Testis (tissue), 3 donors: ENCODE measurements around the gene PRKX. TPM values are rescaled to one million over a fixed set of nuclear protein-coding genes. Genes with fewer than 3 reads are reported as not detected.
"Not testable (repeated sequence)": the region's sequence is repeated elsewhere in the genome, so short reads cannot be mapped to it uniquely, and the experiment has no call there.

ENCODE experiments used
- DNase-seq: peaks from one replicate; pipeline ENCODE4 v3.0.0-alpha.2; 2019
- H3K27ac ChIP-seq, 2 donors: fragments of 200-600 bp; sonication (generic); one replicate each; pipeline ENCODE4 v1.5.1; 2019
- H3K27me3 ChIP-seq: fragments of 200-600 bp; sonication (generic); one replicate; pipeline ENCODE4 v1.5.1; 2019
- H3K36me3 ChIP-seq: fragments of 200-600 bp; sonication (generic); one replicate; pipeline ENCODE4 v1.5.1; 2017; ENCODE audit warnings: low read depth; ENCODE audit errors: missing control alignments
- H3K4me1 ChIP-seq: fragments of 200-600 bp; sonication (generic); one replicate; pipeline ENCODE4 v1.5.1; 2019
- H3K4me3 ChIP-seq, 2 donors: fragments of 200-600 bp; sonication (generic); one replicate each; pipeline ENCODE4 v1.5.1; 2017 to 2019
- H3K9me3 ChIP-seq: fragments of 200-600 bp; sonication (generic); one replicate; pipeline ENCODE4 v1.5.1; 2017
- POLR2A ChIP-seq: fragments of 450-650 bp; IDR thresholded peaks from one replicate; pipeline ENCODE4 v1.6.1; 2017; ENCODE audit warnings: antibody characterized with exemption, mild to moderate bottlenecking, moderate library complexity
- WGBS, 2 donors: methylation state at CpG; one replicate each; pipeline ENCODE4 v1.1.5; 2018; 5-methylcytosine and 5-hydroxymethylcytosine counted together
- intact Hi-C: fragments of 100-400 bp; cut with DNase I; formaldehyde crosslinking; loops from one replicate; pipeline ENCODE4 v1.15.1; 2023; ENCODE audit warnings: low total_unique reads
- polyA plus RNA-seq: library from polyadenylated mRNA; stranded (reverse); fragments of 350-450 nt; fragmentation: Illumina TruSeq; extraction: RNeasy Lipid Tissue Mini Kit (QIAGEN cat#74804); gene quantifications from one replicate; pipeline ENCODE4 v1.2.3, GENCODE V29; 2014; ENCODE audit warnings: low read depth, low replicate concordance; ENCODE audit not compliant: insufficient read depth
- total RNA-seq, 2 donors: library from RNA; depleted of rRNA; stranded (reverse); fragments of >200 nt; gene quantifications; one replicate each; pipeline ENCODE4 v1.2.3, GENCODE V29; 2016
- TF ChIP-seq, protein P1 (sequence below), 3 experiments: fragments of 450-650 bp in 2 of 3; fragments of 200-600 bp in 1 of 3; sonication (generic) in 1 of 3; IDR thresholded peaks; one replicate each; pipeline ENCODE4 v1.5.1; 2016 to 2019; ENCODE audit warnings: antibody characterized with exemption in 3 of 3, mild to moderate bottlenecking in 2 of 3, moderate library complexity in 1 of 3

Gene PRKX
- total and polyA plus RNA-seq, 3 donors from 2014 or later, result 19.2 to 40.1 (median 39.9) TPM

DNA sequence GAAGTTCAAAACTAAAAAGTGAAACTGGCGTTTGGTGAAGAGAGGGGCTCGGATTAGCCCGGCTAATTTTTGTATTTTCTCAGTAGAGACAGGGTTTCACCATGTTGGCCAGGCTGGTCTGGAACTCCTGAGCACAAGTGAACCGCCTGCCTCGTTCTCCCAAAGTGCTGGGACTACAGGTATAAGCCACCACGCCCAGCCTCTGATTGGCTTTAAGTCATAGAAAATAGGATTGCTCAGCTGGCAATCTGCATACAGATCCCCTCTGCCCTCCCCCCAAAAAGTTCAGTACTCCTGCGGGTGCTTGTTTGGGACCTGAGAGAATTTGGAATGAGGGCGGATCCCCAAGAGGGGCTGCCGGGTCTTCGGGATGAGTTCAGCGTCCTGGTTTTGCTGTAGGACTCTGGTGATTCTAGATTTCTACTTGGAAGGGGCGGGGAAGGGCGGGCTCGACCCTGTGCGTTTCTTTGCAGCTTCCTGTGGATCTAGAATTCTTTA, 537 bp upstream of the PRKX start:
- peak; percentile 30 for DNase-seq

DNA sequence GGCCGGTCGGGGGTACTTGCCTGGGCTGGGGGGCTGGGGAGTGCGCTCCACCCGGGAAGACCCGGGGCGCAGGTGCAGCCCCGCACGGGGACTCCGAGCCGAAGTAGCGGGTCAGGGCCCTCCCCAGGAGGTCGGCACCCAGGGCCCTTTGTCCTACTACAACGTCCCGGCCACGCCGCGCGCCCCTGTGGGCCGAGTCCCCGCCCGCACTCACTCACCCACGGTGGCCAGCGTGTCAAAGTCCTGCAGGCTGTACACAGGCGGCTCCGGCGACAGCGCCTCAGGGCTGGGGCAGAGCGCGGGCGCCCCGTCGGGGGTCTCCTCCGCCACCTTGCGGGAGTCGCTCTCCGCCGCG, 602 bp downstream of the PRKX start:
- no peaks in the 10 kb centered on the region for H3K27me3 ChIP-seq
- no peaks in the 10 kb centered on the region for H3K9me3 ChIP-seq
- H3K36me3 ChIP-seq, result no peaks in the 10 kb centered on the region
- 0% methylated on average over 5 of the region's 38 CpGs; no CpG with 5 or more reads in 1 of the 2 donors for WGBS, 2 donors
- H3K4me3 ChIP-seq, result peak overlapping the region; percentile 66 to 74
- no peak for DNase-seq
- H3K4me1 ChIP-seq, result no peaks in the 10 kb centered on the region
- H3K27ac ChIP-seq, result peak overlapping the region; percentile 77 to 82
- intact Hi-C loops, result no loop called here
- TF ChIP-seq, protein P1, sequence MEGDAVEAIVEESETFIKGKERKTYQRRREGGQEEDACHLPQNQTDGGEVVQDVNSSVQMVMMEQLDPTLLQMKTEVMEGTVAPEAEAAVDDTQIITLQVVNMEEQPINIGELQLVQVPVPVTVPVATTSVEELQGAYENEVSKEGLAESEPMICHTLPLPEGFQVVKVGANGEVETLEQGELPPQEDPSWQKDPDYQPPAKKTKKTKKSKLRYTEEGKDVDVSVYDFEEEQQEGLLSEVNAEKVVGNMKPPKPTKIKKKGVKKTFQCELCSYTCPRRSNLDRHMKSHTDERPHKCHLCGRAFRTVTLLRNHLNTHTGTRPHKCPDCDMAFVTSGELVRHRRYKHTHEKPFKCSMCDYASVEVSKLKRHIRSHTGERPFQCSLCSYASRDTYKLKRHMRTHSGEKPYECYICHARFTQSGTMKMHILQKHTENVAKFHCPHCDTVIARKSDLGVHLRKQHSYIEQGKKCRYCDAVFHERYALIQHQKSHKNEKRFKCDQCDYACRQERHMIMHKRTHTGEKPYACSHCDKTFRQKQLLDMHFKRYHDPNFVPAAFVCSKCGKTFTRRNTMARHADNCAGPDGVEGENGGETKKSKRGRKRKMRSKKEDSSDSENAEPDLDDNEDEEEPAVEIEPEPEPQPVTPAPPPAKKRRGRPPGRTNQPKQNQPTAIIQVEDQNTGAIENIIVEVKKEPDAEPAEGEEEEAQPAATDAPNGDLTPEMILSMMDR (IDR thresholded peaks at IDR 0.05), result no peak
- no peak for TF ChIP-seq POLR2A

More for the DNA sequence above, 537 bp upstream of the PRKX start:
- no peak for TF ChIP-seq POLR2A
- TF ChIP-seq, protein P1 (IDR thresholded peaks at IDR 0.05), result no peak
- H3K9me3 ChIP-seq, result no peaks in the 10 kb centered on the region
- peak overlapping the region; percentile 63 to 82 for H3K27ac ChIP-seq
- no peaks in the 10 kb centered on the region for H3K27me3 ChIP-seq
- H3K4me1 ChIP-seq, result no peaks in the 10 kb centered on the region
- no peaks in the 10 kb centered on the region for H3K36me3 ChIP-seq
- intact Hi-C loops, result no loop called here
- 0 to 7% methylated on average over 4 to 15 of the region's 15 CpGs for WGBS, 2 donors
- peak overlapping the region; percentile 60 to 66 for H3K4me3 ChIP-seq

DNA sequence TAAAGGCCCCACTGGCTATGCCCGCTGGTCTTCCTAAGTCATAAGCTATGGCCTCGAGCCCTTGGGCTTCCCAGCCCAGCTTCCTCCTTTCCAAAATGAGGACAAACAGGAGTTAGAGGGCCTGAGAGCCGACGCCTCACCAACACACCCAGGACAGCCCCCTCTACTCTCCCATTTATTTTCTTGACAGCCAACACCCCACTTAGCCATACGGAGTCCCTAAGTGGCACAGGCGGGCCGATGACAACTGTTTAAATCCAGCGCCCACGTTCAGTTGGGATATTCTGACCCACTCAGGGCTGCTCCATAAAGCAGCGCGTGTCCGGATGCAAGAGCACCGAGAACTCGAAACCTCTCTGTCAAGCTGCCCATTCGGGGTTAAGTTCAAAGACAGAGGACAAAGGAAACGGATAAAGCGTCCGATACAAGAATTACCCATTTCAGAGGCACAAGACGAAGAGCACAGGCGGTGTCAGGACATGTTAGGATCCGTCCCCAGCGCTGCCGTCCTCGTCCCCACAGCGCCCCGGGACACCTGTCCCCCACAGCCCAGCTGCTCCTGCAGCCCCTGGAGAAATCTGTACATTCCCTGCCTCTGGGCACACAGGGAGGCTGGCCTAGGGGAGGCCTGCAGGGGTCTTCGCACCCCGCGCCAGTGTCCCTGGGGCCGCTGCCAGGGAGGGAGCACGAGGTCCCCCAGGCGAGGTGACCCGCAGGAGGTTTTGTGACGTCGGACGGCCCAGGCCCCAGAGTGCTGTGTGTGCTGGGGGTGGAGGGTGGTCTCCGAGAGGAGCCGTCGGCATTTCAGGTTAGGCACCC, 1.2 kb downstream of the PRKX start:
- Histone ChIP-seq H3K27me3 (no peaks in the 10 kb centered on the region), H3K4me3 (peak overlapping the region; percentile 66 to 74), H3K27ac (peak overlapping the region; percentile 77 to 82), H3K9me3 (no peaks in the 10 kb centered on the region), H3K36me3 (no peaks in the 10 kb centered on the region), H3K4me1 (no peaks in the 10 kb centered on the region)
- intact Hi-C loops, result no loop called here
- peak; percentile 42 for DNase-seq
- 0 to 2% methylated on average over 11 to 33 of the region's 39 CpGs for WGBS, 2 donors
- TF ChIP-seq, protein P1 (IDR thresholded peaks at IDR 0.05), result no peak

DNA sequence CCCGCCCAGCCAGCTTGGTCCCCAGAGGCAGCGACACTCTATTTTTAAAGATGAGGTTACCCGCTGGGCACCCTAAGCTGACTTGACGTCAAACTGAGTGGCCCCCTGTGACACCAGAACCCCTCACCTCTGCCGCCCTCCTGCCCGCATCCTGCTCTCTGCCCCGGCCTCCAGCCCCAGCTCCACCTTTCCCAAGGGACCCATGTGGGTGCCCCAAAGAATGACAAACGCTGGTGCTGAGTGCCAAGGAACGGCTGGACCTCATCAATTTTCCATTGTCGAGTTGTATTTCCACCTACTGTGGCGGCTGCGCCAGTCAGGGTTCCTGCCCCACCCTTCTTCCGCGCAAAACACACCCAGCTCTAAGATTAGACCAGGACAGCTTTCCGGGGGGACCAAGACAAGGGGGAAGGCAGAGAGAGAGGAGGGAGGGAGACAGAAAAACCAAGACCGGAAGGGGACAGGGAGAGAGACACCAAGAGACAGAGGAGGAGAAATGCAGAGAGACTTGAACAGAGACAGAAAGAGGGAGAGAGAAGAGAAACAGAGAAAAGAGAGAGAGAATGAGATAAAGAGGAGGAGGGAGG, 2.0 kb downstream of the PRKX start:
- 41 to 53% methylated on average over 7 to 16 of the region's 16 CpGs for WGBS, 2 donors
- Histone ChIP-seq H3K27ac (peak overlapping the region; percentile 77 to 82), H3K4me1 (no peaks in the 10 kb centered on the region), H3K27me3 (no peaks in the 10 kb centered on the region), H3K36me3 (no peaks in the 10 kb centered on the region), H3K9me3 (no peaks in the 10 kb centered on the region), H3K4me3 (peak overlapping the region; percentile 66 to 74)
- intact Hi-C loops, result no loop called here
- no peak for DNase-seq
- TF ChIP-seq POLR2A, result no peak
- TF ChIP-seq, protein P1 (IDR thresholded peaks at IDR 0.05), result no peak

DNA sequence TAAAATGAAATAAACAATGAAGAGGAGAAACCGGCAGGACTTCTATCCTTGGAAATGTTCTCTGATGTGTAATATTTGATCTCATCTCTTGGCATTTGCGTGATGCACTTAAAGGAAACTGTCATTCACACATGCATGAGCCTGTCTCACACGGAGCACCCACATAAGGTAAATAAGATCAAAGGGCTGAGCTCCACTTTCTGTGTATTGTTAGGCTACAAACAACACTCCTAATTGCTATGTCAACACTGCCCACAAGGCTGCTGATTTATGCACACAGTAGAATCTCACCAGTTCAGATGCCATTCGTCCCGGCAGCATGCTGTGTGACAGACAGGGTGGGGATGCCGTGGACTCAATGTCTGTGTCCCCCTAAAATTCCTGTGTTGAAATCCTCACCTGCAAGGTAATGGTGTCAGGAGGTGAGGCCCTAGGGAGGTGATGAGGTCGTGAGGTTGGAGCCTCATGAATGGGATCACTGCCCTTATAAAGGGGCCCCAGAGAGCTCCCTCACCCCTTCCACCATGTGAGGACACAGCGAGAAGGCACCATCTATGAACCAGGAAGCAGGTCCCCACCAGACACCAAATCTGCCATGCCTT, 5.7 kb downstream of the PRKX start:
- H3K4me3 ChIP-seq, DNase-seq, H3K4me1 ChIP-seq, H3K27ac ChIP-seq, H3K36me3 ChIP-seq, intact Hi-C loops, H3K9me3 ChIP-seq, H3K27me3 ChIP-seq: not testable (repeated sequence)
- 63 to 85% methylated on average over 3 to 8 of the region's 8 CpGs for WGBS, 2 donors
